CD14-positive monocyte (primary cell): ENCODE results near the gene ZNF324. TPM values are rescaled to one million over a fixed set of nuclear protein-coding genes. Genes with fewer than 3 reads are reported as not detected.
A peak's percentile ranks its signal among the peaks of the same experiment; 100 is the strongest.

Experiments used
- DNase-seq, 3 donors: peaks; one replicate each; pipeline ENCODE4 v3.0.0-alpha.2; 2011 to 2022
- H2AFZ ChIP-seq: 2 replicates; pipeline ENCODE4 v1.6.0; 2012; ENCODE audit warnings: mild to moderate bottlenecking, low read depth, low read length, inconsistent platforms; ENCODE audit not compliant: insufficient read depth, poor library complexity, severe bottlenecking
- H3K27ac ChIP-seq, 2 donors: 1 replicate in 1 of 2; 2 replicates in 1 of 2; pipeline ENCODE4 v1.5.1; 2012 to 2013; ENCODE audit warnings: low read length in 2 of 2, control low read depth in 1 of 2, inconsistent platforms in 1 of 2, low read depth in 1 of 2, mild to moderate bottlenecking in 1 of 2
- H3K27me3 ChIP-seq, 2 donors: one replicate each; pipeline versions ENCODE4 v1.6.0 to v1.6.1; 2011 to 2013; ENCODE audit warnings: low read length in 2 of 2; ENCODE audit not compliant: control insufficient read depth in 2 of 2, insufficient read depth in 2 of 2
- H3K36me3 ChIP-seq, 2 donors: replicated peaks in 1 of 2; 1 replicate in 1 of 2; 2 replicates in 1 of 2; pipeline versions ENCODE4 v1.5.1 to v1.6.1; 2012 to 2013; ENCODE audit warnings: low read length in 2 of 2, control low read depth in 1 of 2, inconsistent platforms in 1 of 2, mild to moderate bottlenecking in 1 of 2; ENCODE audit not compliant: insufficient read depth in 2 of 2, control insufficient read depth in 1 of 2
- H3K4me1 ChIP-seq, 2 donors: 1 replicate in 1 of 2; 2 replicates in 1 of 2; pipeline versions ENCODE4 v1.5.1 to v1.6.1; 2012 to 2013; ENCODE audit warnings: low read length in 2 of 2, control low read depth in 1 of 2, inconsistent platforms in 1 of 2, mild to moderate bottlenecking in 1 of 2, moderate library complexity in 1 of 2; ENCODE audit not compliant: insufficient read depth in 2 of 2, control insufficient read depth in 1 of 2
- H3K4me2 ChIP-seq: replicated peaks from 2 replicates; pipeline ENCODE3; 2012; ENCODE audit warnings: low read length, moderate library complexity, mild to moderate bottlenecking; ENCODE audit not compliant: poor library complexity, severe bottlenecking; ENCODE audit errors: extremely low read depth
- H3K4me3 ChIP-seq, 3 experiments: fragments of 200-600 bp in 1 of 3; sonication (generic) in 1 of 3; replicated peaks in 1 of 3; 1 replicate in 2 of 3; 2 replicates in 1 of 3; pipeline ENCODE4 v1.5.1; 2011 to 2013; ENCODE audit warnings: low read length in 3 of 3, mild to moderate bottlenecking in 3 of 3, control low read depth in 2 of 3, low read depth in 2 of 3, inconsistent platforms in 1 of 3, moderate library complexity in 1 of 3
- H3K79me2 ChIP-seq: 2 replicates; pipeline ENCODE4 v1.6.0; 2012; ENCODE audit warnings: mild to moderate bottlenecking, control low read depth, inconsistent platforms, low read length, moderate library complexity; ENCODE audit not compliant: insufficient read depth
- H3K9ac ChIP-seq: 2 replicates; pipeline ENCODE4 v1.6.0; 2017; ENCODE audit warnings: low read length, mild to moderate bottlenecking; ENCODE audit not compliant: insufficient read depth, poor library complexity, severe bottlenecking
- H3K9me3 ChIP-seq, 2 donors: replicated peaks in 1 of 2; 1 replicate in 1 of 2; 2 replicates in 1 of 2; pipeline versions ENCODE4 v1.5.1 to v1.6.1; 2012 to 2013; ENCODE audit warnings: low read length in 2 of 2, control low read depth in 1 of 2; ENCODE audit not compliant: control insufficient read depth in 1 of 2, insufficient read depth in 1 of 2
- H4K20me1 ChIP-seq: 2 replicates; pipeline ENCODE4 v1.6.0; 2012; ENCODE audit warnings: mild to moderate bottlenecking, low read length, control low read depth, moderate library complexity; ENCODE audit not compliant: insufficient read depth
- H3K27ac Mint-ChIP-seq, 7 donors: one replicate each; pipeline ENCODE4 v1.8.0; 2020; ENCODE audit warnings: mild to moderate bottlenecking in 7 of 7, mixed read lengths in 7 of 7, moderate library complexity in 6 of 7, inconsistent platforms in 2 of 7
- H3K27me3 Mint-ChIP-seq, 3 donors: one replicate each; pipeline ENCODE4 v1.8.0; 2021 to 2022; ENCODE audit warnings: low read depth in 3 of 3, mild to moderate bottlenecking in 3 of 3, mixed read lengths in 3 of 3, moderate library complexity in 3 of 3, inconsistent platforms in 1 of 3
- H3K36me3 Mint-ChIP-seq, 2 donors: one replicate each; pipeline ENCODE4 v1.8.0; 2020; ENCODE audit warnings: mixed read lengths in 2 of 2, inconsistent platforms in 1 of 2, mild to moderate bottlenecking in 1 of 2
- H3K4me1 Mint-ChIP-seq: one replicate; pipeline ENCODE4 v1.8.0; 2020; ENCODE audit warnings: mild to moderate bottlenecking, mixed read lengths
- H3K4me3 Mint-ChIP-seq, 2 donors: one replicate each; pipeline ENCODE4 v1.8.0; 2020; ENCODE audit warnings: mild to moderate bottlenecking in 2 of 2, mixed read lengths in 2 of 2, moderate library complexity in 1 of 2
- H3K9me3 Mint-ChIP-seq, 7 donors: one replicate each; pipeline ENCODE4 v1.8.0; 2020 to 2022; ENCODE audit warnings: mixed read lengths in 7 of 7, mild to moderate bottlenecking in 6 of 7, moderate library complexity in 6 of 7, inconsistent platforms in 2 of 7
- CTCF ChIP-seq: fragments of 200-600 bp; IDR thresholded peaks from one replicate; pipeline ENCODE4 v1.8.0; 2022; ENCODE audit warnings: antibody characterized with exemption, mild to moderate bottlenecking
- WGBS: methylation state at CpG from one replicate; pipeline ENCODE4 v1.1.5; 2013; ENCODE audit warnings: missing lambda C conversion rate; ENCODE audit not compliant: insufficient coverage; 5-methylcytosine and 5-hydroxymethylcytosine counted together
- intact Hi-C, 2 donors: fragments of 100-400 bp; cut with micrococcal nuclease; formaldehyde crosslinking; loops; one replicate each; pipeline versions ENCODE4 v1.15.0 to v1.15.1; 2023
- polyA plus RNA-seq, 3 donors: library from polyadenylated mRNA; depleted of rRNA in 1 of 3; unstranded in 2 of 3; stranded (reverse) in 1 of 3; fragments of 300-500 nt in 2 of 3; fragments of >200 nt in 1 of 3; fragmentation: Illumina TruSeq in 2 of 3; gene quantifications; 1 replicate in 2 of 3; 2 replicates in 1 of 3; pipeline ENCODE4 v1.2.3, GENCODE V29; 2012 to 2021

The ZNF324 gene
- polyA plus RNA-seq, 3 donors = 4.1 to 5.7 (median 5.3) TPM

- Histone ChIP-seq H3K36me3 (peaks cover 17 to 20% of the 10 kb centered on the region in 2 donors), H3K9ac (peak overlapping the region; percentile 4), H3K27ac (peak overlapping the region; percentile 32 to 41), H2AFZ (peak overlapping the region; percentile 46), H4K20me1 (peaks cover 40% of the 10 kb centered on the region), H3K4me2 (peak overlapping the region; percentile 60), H3K27me3 (no peaks in the 10 kb centered on the region), H3K4me1 (peaks cover 21 to 27% of the 10 kb centered on the region in 2 donors), H3K79me2 (peaks cover 41% of the 10 kb centered on the region), H3K4me3 (peak overlapping the region in 1 of 3 experiments; percentile 56), H3K9me3 (no peaks in the 10 kb centered on the region)
- intact Hi-C loops = no loop called here
- Mint-ChIP-seq H3K36me3 (peaks cover 19 to 30% of the 10 kb centered on the region in 2 donors), H3K9me3 (peaks cover 0 to 7% (median 1%) of the 10 kb centered on the region in 7 donors), H3K27ac (peak overlapping the region in 4 of 7 donors; percentile 15 to 70 (median 57)), H3K27me3 (peaks cover 0 to 2% (median 0%) of the 10 kb centered on the region in 3 donors), H3K4me3 (peak overlapping the region; percentile 71 to 80), H3K4me1 (peaks cover 29% of the 10 kb centered on the region)
- 10% methylated on average over 58 of the region's 66 CpGs for WGBS
- peak; percentile 87 to 90 (median 89) for DNase-seq
- peak; percentile 91 for TF ChIP-seq CTCF
These were observed 47.0 kb downstream of the ZNF324 start for GRCh38 chr19:58513694-58514563.

DNA sequence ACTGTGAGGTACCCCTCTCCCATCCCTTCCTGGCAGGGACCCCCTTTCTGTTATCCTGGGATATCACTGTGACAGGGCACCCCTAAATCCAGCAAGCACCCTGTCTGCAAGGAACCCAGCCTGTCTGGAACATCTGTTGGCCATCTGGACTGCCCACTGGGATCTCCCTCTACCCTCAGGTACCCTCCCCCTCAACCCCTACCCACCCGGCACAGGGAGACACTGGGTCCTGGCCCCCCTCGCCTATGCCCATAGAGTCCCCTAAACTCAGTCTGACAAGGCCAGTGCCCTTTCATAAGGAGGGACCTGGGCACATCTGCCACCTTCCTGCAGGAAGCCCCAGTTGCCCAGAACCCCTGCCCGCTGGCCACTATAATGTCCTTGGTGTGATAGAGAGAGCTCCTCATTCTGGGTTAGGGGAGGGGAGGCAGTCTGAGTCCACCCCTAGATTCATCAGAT lies 47.7 kb downstream of the ZNF324 start:
- no peak overlapping the region for H2AFZ ChIP-seq
- peaks cover 17 to 20% of the 10 kb centered on the region in 2 donors for H3K36me3 ChIP-seq
- no peaks in the 10 kb centered on the region for H3K9me3 ChIP-seq
- H3K79me2 ChIP-seq = peaks cover 44% of the 10 kb centered on the region
- H3K27me3 ChIP-seq = no peaks in the 10 kb centered on the region
- peaks cover 0 to 2% (median 0%) of the 10 kb centered on the region in 3 donors for H3K27me3 Mint-ChIP-seq
- peak overlapping the region; percentile 71 to 80 for H3K4me3 Mint-ChIP-seq
- peak overlapping the region in 1 of 2 donors; percentile 41 for H3K27ac ChIP-seq
- peak overlapping the region in 4 of 7 donors; percentile 15 to 70 (median 62) for H3K27ac Mint-ChIP-seq
- intact Hi-C loops = no loop called here
- H3K4me3 ChIP-seq = peak overlapping the region in 1 of 3 experiments; percentile 56
- TF ChIP-seq CTCF = no peak
- H3K9ac ChIP-seq = no peak overlapping the region
- WGBS = 66% methylated on average over 2 of the region's 3 CpGs
- H3K4me1 ChIP-seq = peaks cover 23 to 33% of the 10 kb centered on the region in 2 donors
- peaks cover 32% of the 10 kb centered on the region for H3K4me1 Mint-ChIP-seq
- H3K4me2 ChIP-seq = peak overlapping the region; percentile 60
- no peak for DNase-seq
- H4K20me1 ChIP-seq = peaks cover 40% of the 10 kb centered on the region
- H3K36me3 Mint-ChIP-seq = peaks cover 19 to 30% of the 10 kb centered on the region in 2 donors
- H3K9me3 Mint-ChIP-seq = peaks cover 0 to 4% (median 0%) of the 10 kb centered on the region in 7 donors
